ENCODE data around the gene XYLT1.

Gene XYLT1

DNA sequence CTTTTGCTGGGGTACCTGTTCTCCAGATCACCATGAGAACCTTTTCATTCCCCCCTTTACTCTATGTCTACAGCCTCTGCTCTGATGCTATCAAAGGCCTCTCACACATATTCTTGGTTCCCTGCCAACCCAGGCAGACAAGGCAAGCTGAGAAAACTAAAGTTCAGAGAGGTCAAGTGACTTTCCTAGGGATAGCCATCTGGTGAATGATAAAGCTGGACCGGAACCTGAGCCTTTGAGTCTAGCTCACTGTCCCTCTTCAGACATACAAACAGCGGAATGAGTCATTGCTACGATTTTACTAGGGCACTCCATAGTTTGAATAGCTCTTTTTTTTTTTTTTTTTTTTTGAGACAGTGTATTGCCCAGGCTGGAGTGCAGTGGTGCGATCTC lies 73.3 kb downstream of the XYLT1 start:
- Histone ChIP-seq H2AFZ (ENCODE audit: low read depth) (no peak overlapping the region), H3K4me1 (ENCODE audit: low read depth, poor library complexity, severe bottlenecking) (no peaks in the 10 kb centered on the region), H3K27me3 (ENCODE audit: insufficient read depth, low read depth) (no peaks in the 10 kb centered on the region), H3K4me3 (IDR thresholded peaks at IDR 0.05; ENCODE audit: insufficient read depth, low read depth, low read length) (no peak overlapping the region), H3K4me2 (no peak overlapping the region), H3K27ac (no peak overlapping the region), H3K9ac (no peak overlapping the region), H3K79me2 (ENCODE audit: insufficient read depth, low read depth) (no peaks in the 10 kb centered on the region), H4K20me1 (ENCODE audit: insufficient read depth) (no peaks in the 10 kb centered on the region), H3K36me3 (ENCODE audit: insufficient read depth) (no peaks in the 10 kb centered on the region)
- TF ChIP-seq, protein P1, sequence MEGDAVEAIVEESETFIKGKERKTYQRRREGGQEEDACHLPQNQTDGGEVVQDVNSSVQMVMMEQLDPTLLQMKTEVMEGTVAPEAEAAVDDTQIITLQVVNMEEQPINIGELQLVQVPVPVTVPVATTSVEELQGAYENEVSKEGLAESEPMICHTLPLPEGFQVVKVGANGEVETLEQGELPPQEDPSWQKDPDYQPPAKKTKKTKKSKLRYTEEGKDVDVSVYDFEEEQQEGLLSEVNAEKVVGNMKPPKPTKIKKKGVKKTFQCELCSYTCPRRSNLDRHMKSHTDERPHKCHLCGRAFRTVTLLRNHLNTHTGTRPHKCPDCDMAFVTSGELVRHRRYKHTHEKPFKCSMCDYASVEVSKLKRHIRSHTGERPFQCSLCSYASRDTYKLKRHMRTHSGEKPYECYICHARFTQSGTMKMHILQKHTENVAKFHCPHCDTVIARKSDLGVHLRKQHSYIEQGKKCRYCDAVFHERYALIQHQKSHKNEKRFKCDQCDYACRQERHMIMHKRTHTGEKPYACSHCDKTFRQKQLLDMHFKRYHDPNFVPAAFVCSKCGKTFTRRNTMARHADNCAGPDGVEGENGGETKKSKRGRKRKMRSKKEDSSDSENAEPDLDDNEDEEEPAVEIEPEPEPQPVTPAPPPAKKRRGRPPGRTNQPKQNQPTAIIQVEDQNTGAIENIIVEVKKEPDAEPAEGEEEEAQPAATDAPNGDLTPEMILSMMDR (conservative IDR thresholded peaks at IDR 0.05; ENCODE audit: low read depth, low read length) = no peak

DNA sequence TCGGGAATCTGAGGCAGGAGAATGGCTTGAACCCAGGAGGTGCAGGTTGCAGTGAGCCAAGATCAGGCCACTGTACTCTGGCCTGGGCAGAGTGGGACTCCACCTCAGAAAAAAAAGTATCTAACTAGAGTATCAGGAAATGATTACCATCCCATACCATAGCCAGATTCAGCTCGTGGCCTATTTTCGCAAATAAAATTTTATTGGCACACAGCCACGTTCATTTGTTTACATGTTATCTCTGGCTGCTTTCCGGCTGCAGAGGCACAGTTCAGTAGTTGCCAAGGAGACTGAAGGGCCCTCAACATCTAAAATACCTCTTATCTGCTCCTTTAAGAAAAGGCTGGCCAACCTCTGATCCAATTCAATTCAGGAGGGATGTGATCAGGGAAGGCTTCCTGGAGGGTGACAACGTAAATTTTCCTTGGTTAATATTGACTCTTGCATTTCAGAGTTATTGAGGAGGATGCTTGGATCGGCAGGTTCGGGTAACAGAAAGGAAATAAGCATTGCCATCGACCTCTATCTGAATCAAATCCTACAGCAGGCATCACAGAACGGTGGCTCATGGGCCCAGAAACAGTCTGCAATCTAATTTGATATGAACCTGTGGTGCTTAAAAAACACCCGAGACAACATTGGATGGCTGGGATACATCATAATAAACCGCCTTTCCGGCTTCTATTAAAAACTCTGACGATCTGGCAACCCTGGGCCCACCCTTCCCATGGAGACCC lies 73.8 kb downstream of the XYLT1 start:
- Histone ChIP-seq H3K79me2 (ENCODE audit: insufficient read depth, low read depth) (no peaks in the 10 kb centered on the region), H3K27ac (no peak overlapping the region), H2AFZ (ENCODE audit: low read depth) (no peak overlapping the region), H3K4me2 (no peak overlapping the region), H3K27me3 (ENCODE audit: insufficient read depth, low read depth) (no peaks in the 10 kb centered on the region), H3K9ac (no peak overlapping the region), H4K20me1 (ENCODE audit: insufficient read depth) (no peaks in the 10 kb centered on the region), H3K4me3 (IDR thresholded peaks at IDR 0.05; ENCODE audit: insufficient read depth, low read depth, low read length) (no peak overlapping the region), H3K36me3 (ENCODE audit: insufficient read depth) (no peaks in the 10 kb centered on the region), H3K4me1 (ENCODE audit: low read depth, poor library complexity, severe bottlenecking) (no peaks in the 10 kb centered on the region)
- TF ChIP-seq, protein P1 (conservative IDR thresholded peaks at IDR 0.05; ENCODE audit: low read depth, low read length) = no peak

DNA sequence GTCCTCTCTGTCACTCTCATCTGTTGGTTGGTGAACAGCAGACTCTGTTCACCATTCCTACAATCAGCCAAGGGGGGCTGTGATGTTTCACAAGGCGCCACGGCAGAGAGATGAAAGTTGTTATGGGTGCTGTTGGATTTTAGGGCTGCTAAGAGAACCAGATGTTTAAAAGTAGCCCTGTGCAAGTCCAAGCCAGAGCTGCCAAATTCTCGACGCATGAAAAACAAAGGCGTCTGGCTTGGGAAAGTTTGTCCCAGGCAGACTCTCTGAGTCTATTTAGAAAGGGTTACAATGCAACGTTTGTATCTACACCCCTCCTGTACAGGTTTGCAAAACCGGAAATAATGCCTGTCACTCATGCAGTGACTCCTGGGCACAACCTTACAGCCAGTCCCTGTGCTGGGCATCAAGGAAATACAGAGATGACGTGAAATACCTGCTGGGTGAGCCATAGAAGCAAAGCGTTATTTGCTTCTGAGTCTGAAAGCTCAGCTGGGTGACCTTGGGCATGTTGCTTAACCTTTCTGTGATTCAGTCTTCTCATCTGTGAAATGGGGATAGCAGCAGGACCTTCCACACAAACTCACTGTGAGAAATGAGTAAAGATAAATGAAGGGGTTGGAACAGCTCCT lies 74.8 kb downstream of the XYLT1 start:
- TF ChIP-seq, protein P1 (conservative IDR thresholded peaks at IDR 0.05; ENCODE audit: low read depth, low read length) = no peak
- Histone ChIP-seq H3K79me2 (ENCODE audit: insufficient read depth, low read depth) (no peaks in the 10 kb centered on the region), H3K4me3 (IDR thresholded peaks at IDR 0.05; ENCODE audit: insufficient read depth, low read depth, low read length) (no peak overlapping the region), H3K4me1 (ENCODE audit: low read depth, poor library complexity, severe bottlenecking) (no peaks in the 10 kb centered on the region), H3K9ac (no peak overlapping the region), H3K27ac (no peak overlapping the region), H4K20me1 (ENCODE audit: insufficient read depth) (no peaks in the 10 kb centered on the region), H2AFZ (ENCODE audit: low read depth) (no peak overlapping the region), H3K27me3 (ENCODE audit: insufficient read depth, low read depth) (no peaks in the 10 kb centered on the region), H3K36me3 (ENCODE audit: insufficient read depth) (no peaks in the 10 kb centered on the region), H3K4me2 (no peak overlapping the region)

DNA sequence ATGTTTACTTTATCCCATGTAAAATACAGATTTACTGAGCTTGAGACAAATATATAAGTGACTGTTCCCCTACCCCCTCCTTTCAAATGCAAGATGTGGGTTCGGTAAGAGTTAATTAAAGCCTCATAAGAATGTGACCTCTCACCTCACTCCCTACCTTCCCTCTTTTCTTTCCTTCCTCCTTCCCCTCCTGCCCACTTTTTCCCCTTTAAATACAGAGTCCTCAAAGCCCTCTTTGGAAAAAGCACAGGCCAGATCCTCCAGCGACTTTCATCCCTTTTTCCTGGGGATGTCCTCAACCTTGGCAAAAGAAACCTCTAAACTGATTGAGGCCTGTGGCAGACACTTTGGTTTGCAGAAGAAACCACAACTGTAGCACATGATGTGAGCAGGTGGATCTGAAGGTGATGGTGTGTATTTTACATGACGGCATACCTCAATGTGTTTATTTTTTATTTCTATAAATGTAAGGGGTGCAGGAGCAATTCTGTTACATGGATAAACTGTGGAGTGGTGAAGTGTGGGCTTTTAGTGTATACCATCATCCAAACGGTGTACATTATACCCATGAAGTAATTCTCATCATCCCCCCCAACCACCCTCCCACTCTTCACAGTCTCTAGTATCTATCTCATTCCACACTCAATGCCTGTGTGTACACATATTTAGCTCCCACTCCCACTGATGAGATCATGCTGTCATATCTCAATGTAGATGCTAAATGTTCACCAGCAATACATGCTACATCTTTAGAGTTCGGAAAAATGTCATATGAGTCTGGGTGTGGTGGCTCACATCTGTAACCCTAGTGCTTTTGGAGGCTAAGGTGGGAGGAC lies 77.7 kb downstream of the XYLT1 start:
- Histone ChIP-seq H3K36me3 (ENCODE audit: insufficient read depth) (no peaks in the 10 kb centered on the region), H3K4me2 (no peak overlapping the region), H3K9ac (no peak overlapping the region), H3K4me1 (ENCODE audit: low read depth, poor library complexity, severe bottlenecking) (no peaks in the 10 kb centered on the region), H3K27ac (no peak overlapping the region), H4K20me1 (ENCODE audit: insufficient read depth) (no peaks in the 10 kb centered on the region), H3K27me3 (ENCODE audit: insufficient read depth, low read depth) (no peaks in the 10 kb centered on the region), H3K4me3 (IDR thresholded peaks at IDR 0.05; ENCODE audit: insufficient read depth, low read depth, low read length) (no peak overlapping the region), H3K79me2 (ENCODE audit: insufficient read depth, low read depth) (no peaks in the 10 kb centered on the region), H2AFZ (ENCODE audit: low read depth) (no peak overlapping the region)
- TF ChIP-seq, protein P1 (conservative IDR thresholded peaks at IDR 0.05; ENCODE audit: low read depth, low read length) = no peak
